ENCODE data around the gene PANK4.

GRCh38 chr1:2477309-2477708, 49.1 kb downstream of the PANK4 start:
- TF ChIP-seq GATA2 (IDR thresholded peaks at IDR 0.05; ENCODE audit: low read depth, low read length) (no peak), GATA3 (IDR thresholded peaks at IDR 0.05; ENCODE audit: low read depth, low read length) (no peak)

Measured in SH-SY5Y (cell line).